ENCODE data around the gene ARMC9. TPM values are rescaled to one million over a fixed set of nuclear protein-coding genes. Genes with fewer than 3 reads are reported as not detected.

ARMC9 gene
- total RNA-seq, 2 donors from 2014 or later, result 41.7 to 51.5 TPM

DNA sequence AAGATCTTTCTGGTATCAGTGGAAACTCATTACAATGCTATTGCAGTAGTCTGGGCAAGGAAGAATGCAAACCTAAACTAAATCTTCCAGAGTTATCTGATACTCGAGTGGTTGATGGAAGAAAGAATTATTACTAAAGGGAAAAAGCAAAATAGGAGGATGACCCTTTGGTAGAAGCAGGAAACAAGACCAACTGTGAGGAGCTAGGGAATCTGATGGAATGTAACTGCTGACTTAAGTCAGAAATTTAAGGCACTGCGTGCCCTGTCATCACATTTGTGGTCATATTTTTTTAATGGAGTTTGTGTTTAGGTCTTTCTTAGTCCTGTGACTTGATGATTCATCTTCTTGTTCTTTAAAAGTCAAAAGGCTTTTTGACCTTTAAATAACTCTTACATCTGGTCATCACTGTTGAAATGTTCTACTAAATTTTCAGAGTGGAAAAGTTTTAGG lies 36.5 kb upstream of the ARMC9 start:
- Mint-ChIP-seq H3K27ac (no peak overlapping the region), H3K4me1 (peaks cover 14% of the 10 kb centered on the region), H3K36me3 (ENCODE audit: low read depth) (peaks cover 46% of the 10 kb centered on the region), H3K9me3 (no peaks in the 10 kb centered on the region), H3K27me3 (ENCODE audit: insufficient read depth) (no peaks in the 10 kb centered on the region), H3K4me3 (no peak overlapping the region)
- Histone ChIP-seq H3K9ac (ENCODE audit: extremely low read depth, low read length, poor library complexity, severe bottlenecking) (no peak overlapping the region), H3K27ac (ENCODE audit: low read depth, low read length) (no peak overlapping the region), H3K4me1 (ENCODE audit: control insufficient read depth, insufficient read depth, low read length) (peaks cover 4% of the 10 kb centered on the region), H3K27me3 (ENCODE audit: control insufficient read depth, insufficient read depth, low read length, poor library complexity, severe bottlenecking) (no peaks in the 10 kb centered on the region), H3K36me3 (ENCODE audit: control insufficient read depth, insufficient read depth, low read length) (peaks cover 64% of the 10 kb centered on the region), H3K9me3 (ENCODE audit: control insufficient read depth, low read length) (no peaks in the 10 kb centered on the region), H3K4me3 (ENCODE audit: low read length) (no peak overlapping the region)
- DNase-seq, result no peak
- TF ChIP-seq CTCF (conservative IDR thresholded peaks at IDR 0.05), result no peak
- WGBS, 2 experiments (ENCODE audit: insufficient coverage in 1 of 2, insufficient read length in 1 of 2), result 99 to 100% methylated on average over 2 of the region's 2 CpGs

GRCh38 chr2:231163011-231163410 lies 35.4 kb upstream of the ARMC9 start:
- H3K27ac Mint-ChIP-seq, result no peak overlapping the region
- H3K9me3 ChIP-seq (ENCODE audit: control insufficient read depth, low read length), result no peaks in the 10 kb centered on the region
- H3K4me3 Mint-ChIP-seq, result no peak overlapping the region
- H3K9me3 Mint-ChIP-seq, result no peaks in the 10 kb centered on the region
- TF ChIP-seq CTCF (conservative IDR thresholded peaks at IDR 0.05), result no peak
- no peak overlapping the region for H3K27ac ChIP-seq (ENCODE audit: low read depth, low read length)
- H3K36me3 ChIP-seq (ENCODE audit: control insufficient read depth, insufficient read depth, low read length), result peaks cover 67% of the 10 kb centered on the region
- H3K4me1 Mint-ChIP-seq, result peaks cover 15% of the 10 kb centered on the region
- H3K4me3 ChIP-seq (ENCODE audit: low read length), result no peak overlapping the region
- peaks cover 52% of the 10 kb centered on the region for H3K36me3 Mint-ChIP-seq (ENCODE audit: low read depth)
- no peaks in the 10 kb centered on the region for H3K27me3 ChIP-seq (ENCODE audit: control insufficient read depth, insufficient read depth, low read length, poor library complexity, severe bottlenecking)
- no peak overlapping the region for H3K9ac ChIP-seq (ENCODE audit: extremely low read depth, low read length, poor library complexity, severe bottlenecking)
- no peaks in the 10 kb centered on the region for H3K27me3 Mint-ChIP-seq (ENCODE audit: insufficient read depth)
- no peak for DNase-seq
- whole genome bisulfite sequencing, 2 experiments (ENCODE audit: insufficient coverage in 1 of 2, insufficient read length in 1 of 2), result 91 to 95% methylated on average over 3 of the region's 3 CpGs
- H3K4me1 ChIP-seq (ENCODE audit: control insufficient read depth, insufficient read depth, low read length), result peaks cover 4% of the 10 kb centered on the region

DNA sequence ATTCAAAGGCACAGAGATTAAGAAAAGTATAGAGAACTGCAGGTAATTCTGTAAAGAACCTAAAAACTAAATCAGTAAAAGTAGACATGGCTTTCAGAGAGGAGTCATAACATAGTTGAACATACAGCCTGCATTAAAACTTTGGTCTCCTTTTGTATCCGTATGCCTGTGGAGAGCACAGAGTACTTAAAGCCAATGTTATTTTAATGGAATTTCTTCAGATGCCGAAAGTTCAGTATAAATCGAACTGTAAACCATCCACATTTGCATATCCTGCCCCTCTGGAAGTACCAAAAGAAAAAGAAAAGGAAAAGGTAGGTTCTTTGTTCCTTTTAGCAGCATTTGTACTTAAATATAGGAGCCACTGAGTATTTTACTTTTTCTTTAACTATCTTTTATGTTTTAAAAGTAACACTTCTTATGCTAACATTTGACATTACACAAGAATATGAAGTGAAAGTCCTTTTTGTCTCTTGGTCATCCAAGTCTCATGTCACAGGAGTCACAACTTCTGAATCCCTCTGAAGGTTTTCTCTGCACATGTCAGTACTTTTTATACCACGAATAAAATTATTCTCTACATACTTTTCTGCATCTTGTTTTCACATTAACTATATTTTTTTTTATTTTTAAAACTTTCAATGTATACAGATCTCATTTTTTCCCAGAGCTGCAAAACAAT lies 34.9 kb upstream of the ARMC9 start:
- WGBS, 2 experiments (ENCODE audit: insufficient coverage in 1 of 2, insufficient read length in 1 of 2), result 97 to 100% methylated on average over 1 to 4 of the region's 4 CpGs
- Histone ChIP-seq H3K27ac (ENCODE audit: low read depth, low read length) (no peak overlapping the region), H3K9me3 (ENCODE audit: control insufficient read depth, low read length) (no peaks in the 10 kb centered on the region), H3K36me3 (ENCODE audit: control insufficient read depth, insufficient read depth, low read length) (peaks cover 72% of the 10 kb centered on the region), H3K4me3 (ENCODE audit: low read length) (no peak overlapping the region), H3K4me1 (ENCODE audit: control insufficient read depth, insufficient read depth, low read length) (peaks cover 4% of the 10 kb centered on the region), H3K9ac (ENCODE audit: extremely low read depth, low read length, poor library complexity, severe bottlenecking) (no peak overlapping the region), H3K27me3 (ENCODE audit: control insufficient read depth, insufficient read depth, low read length, poor library complexity, severe bottlenecking) (no peaks in the 10 kb centered on the region)
- Mint-ChIP-seq H3K9me3 (no peaks in the 10 kb centered on the region), H3K4me1 (peaks cover 15% of the 10 kb centered on the region), H3K27ac (no peak overlapping the region), H3K4me3 (no peak overlapping the region), H3K36me3 (ENCODE audit: low read depth) (peaks cover 57% of the 10 kb centered on the region), H3K27me3 (ENCODE audit: insufficient read depth) (no peaks in the 10 kb centered on the region)
- no peak for DNase-seq
- no peak for TF ChIP-seq CTCF (conservative IDR thresholded peaks at IDR 0.05)
